T-helper 22 cell (primary cell): ENCODE results near the gene ASB10.

Experiments used
- DNase-seq: peaks from one replicate; pipeline ENCODE4 v3.0.0-alpha.2; 2020; ENCODE audit warnings: low read depth

Gene ASB10

DNA sequence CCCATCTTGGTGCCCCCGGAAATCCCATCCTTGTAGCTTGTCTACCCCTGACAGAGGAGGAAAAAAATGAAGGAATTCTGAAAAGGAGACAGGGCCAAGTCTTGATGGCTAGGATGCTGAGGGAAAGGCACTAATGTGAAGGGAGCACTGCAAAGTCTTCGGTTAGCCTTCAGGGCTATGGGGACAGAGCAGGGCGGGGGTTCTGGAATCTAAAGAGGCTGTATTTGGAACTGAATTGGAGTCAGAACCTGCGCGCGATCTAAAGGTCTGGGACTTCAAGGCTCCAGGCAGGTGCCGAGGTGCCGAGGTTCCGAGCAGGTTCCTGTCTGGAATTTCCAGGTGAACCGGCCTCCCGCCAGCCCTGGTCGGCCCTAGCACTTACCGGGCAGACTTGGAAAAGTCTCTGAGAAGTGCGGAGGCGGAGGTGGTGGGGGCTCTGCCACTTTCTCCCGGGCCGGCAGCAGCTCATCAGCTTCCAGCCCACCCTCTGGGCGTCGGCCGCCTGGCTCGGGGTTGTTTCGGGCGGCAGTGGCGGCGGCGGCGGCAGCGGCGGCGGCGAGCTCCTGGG, 20.3 kb downstream of the ASB10 start:
- no peak for DNase-seq

DNA sequence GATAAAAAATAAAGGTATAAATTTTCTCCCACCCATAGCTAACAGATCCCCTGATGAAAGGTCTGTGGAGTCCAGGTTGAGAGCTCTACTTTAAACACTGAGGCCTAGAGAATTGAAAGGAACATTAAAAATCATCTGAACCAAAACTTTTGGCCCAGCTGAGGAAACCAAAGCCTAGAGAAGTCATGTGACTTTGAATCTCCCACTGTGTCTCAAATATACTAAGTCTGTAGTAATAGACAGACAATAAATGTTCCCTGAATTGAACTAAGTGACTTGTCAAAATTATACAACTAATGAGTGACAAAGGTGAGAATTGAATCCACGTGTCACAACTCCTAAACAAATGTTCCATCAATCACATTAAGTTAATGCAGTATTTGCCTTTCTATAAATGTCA, 25.3 kb downstream of the ASB10 start:
- DNase-seq = no peak

DNA sequence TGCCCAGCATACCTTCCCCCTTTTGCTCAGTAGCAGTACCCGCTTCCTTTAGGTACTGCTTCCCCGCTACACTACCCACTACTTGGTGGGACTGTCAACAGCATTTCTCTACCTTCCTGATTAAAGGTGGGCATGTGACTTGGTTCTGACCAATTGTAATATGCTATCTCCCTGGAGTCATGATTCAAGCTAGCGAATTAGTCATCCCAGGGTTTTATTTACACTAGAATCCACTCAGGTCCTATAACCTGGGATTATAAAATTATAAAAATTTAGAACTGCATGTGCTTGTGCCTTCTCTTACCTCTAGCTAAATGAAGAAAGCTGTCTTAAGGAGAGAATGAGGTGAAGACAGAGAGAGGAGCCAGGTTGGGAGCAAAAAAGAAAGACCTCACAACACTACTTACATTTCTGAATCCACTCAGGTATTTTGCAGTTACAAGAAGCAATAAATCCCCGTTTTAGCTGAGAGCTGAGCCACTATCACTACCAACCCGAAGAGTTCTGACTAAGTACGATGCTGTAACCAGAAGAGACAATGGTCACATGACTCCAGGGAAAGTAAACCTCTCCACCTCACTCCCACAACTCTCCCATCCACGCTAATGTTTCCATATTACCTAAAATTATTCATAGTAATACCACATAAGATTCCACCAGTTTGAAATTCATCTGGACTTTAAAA, 29.3 kb downstream of the ASB10 start:
- no peak for DNase-seq

GRCh38 chr7:151152643-151153513, 34.2 kb downstream of the ASB10 start:
- DNase-seq = no peak

- no peak for DNase-seq
Observed at GRCh38 chr7:151150388-151150787, 36.7 kb downstream of the ASB10 start.

- no peak for DNase-seq
Observed at GRCh38 chr7:151148319-151149259, 38.5 kb downstream of the ASB10 start.

DNA sequence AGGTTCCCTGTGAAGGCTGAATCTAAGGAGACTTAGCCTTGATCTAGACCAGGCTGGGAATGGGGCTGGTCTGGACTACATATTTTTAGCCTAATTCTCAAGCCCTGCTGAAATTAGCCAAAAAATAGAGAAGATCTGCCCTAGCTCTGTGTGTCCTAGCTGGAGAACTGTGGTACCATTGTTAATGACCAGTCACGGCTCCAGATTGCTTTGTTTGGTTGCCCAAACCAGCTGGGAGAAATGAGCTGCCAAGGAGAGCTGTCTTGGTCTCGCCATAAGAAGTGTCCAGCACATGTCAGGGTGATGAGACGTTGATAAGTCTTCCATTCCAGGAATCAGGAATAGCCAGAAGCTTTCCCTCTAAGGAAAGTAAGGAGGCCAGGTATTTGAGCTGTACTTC, 40.3 kb downstream of the ASB10 start:
- no peak for DNase-seq

GRCh38 chr7:151144387-151144786, 42.7 kb downstream of the ASB10 start:
- DNase-seq = no peak

- DNase-seq = no peak
Observed at GRCh38 chr7:151143261-151144015, 43.6 kb downstream of the ASB10 start.

DNA sequence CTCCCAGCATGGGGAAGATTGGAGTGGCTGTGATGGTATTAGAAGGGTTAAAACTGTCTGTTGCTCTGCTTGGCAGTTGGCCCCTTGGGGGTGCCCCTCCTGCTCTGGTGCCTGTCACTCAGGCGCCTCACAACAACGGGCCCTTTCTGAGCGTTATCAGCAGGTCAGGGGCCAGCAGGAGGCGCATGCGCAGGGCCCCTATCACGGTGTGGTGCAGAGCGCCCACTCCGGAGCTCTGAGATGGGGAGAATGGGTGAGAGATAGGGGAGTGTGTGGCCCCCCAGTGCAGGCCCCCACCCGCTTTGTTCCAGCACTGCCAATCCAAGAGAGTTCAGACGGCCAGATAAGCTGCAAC, 44.4 kb downstream of the ASB10 start:
- DNase-seq = no peak

DNA sequence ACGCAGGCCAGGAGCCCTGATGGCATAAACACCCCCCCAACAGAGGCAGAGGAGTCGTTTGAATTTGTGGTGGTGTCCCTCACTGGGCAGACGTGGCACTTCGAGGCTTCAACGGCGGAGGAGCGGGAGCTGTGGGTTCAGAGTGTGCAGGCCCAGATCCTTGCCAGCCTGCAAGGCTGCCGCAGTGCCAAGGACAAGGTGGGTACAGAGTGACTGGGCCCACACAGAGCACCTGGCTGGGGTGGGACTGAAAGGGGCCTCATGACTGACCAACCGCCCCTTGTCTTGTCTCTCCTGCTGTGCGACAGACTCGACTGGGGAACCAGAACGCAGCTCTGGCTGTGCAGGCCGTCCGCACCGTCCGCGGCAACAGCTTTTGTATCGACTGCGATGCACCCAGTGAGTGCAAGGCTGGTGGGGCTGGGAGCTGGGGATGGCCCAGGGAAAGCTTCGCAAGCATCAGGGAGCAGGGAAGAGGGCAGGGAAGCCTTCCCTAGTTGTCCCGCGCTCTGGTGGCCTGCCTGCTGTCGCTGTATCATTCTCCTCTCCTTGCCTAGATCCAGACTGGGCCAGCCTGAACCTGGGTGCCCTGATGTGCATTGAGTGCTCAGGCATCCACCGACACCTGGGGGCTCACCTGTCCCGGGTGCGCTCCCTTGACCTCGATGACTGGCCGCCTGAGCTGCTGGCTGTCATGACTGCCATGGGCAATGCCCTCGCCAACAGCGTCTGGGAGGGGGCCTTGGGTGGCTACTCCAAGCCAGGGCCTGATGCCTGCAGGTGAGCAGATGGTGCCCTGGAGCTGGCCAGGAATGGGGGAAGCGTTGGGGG, 45.0 kb downstream of the ASB10 start:
- DNase-seq = no peak

DNA sequence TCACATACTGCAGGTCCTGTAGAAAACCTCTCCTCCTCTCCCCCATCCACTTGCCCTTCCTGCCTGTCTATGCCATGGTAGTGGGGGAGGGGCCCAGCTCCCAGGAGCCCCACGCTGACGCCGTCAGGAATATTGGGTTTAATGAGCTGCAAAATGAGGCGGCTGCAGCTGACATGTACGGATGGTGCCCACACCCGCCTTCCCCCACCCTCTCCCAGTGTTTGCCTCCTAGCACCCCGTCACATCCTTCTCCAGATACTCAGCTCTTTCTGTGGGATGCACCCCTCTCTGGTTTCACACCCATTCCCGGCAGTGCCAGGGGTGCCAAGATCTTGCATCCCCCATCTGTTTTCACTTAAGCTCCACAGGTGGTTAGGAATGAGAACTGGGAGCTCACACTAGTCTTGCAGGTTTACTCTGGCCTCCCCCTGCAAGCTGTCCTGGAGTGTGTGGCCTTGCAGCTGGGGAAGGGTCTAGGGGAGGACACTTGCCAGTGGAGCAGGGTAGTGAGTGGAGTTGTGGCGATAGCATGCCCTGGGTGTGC, 45.7 kb downstream of the ASB10 start:
- no peak for DNase-seq

- no peak for DNase-seq
Observed at GRCh38 chr7:151140826-151141225, 46.2 kb downstream of the ASB10 start.

- no peak for DNase-seq
Observed at GRCh38 chr7:151139791-151140190, 47.3 kb downstream of the ASB10 start.

- no peak for DNase-seq
Observed at GRCh38 chr7:151139071-151139790, 47.8 kb downstream of the ASB10 start.

GRCh38 chr7:151138153-151138851, 48.7 kb downstream of the ASB10 start:
- DNase-seq = no peak

DNA sequence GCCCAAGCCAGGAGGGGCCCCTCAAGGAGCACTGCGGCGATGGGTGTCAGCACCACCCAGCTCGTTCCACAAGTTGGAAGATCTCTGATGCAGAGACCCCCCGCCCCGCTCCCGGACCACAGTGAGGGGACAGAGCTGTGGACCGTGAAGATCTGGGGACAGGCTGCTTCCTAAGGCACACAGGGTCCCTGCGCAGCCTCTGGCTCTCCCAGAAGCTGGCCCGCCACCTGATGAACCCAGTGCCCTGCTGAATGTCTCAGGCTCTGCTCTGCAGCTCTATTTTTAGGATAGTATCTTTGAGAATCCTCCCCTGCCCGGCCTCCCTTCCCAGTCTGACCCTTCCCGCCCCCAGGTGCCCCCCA, 49.3 kb downstream of the ASB10 start:
- DNase-seq = no peak

- DNase-seq = no peak
Observed at GRCh38 chr7:151137076-151137675, 49.9 kb downstream of the ASB10 start.
